ENCODE measurements around the gene GALT.

GALT gene

DNA sequence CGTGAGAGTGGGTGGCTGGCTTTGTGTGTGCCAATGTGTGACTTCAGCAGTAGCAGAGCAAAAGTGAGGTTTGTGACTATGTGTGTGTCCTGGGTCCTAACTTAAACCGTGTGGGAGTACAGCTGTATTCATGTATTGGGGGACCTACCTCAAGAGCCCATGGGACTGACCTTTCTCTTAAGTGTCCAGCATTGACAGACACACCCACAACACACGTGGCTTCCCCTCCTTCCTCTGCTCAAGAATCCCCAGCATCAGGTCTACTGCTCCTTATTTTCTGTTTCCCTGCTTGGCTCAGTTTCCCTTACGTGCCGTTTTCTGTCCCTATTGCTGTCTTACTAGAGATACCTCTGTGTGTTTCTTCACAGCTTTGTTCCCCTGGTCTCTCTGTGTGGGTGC, 6.1 kb downstream of the GALT start:
- DNase-seq: no peak

DNA sequence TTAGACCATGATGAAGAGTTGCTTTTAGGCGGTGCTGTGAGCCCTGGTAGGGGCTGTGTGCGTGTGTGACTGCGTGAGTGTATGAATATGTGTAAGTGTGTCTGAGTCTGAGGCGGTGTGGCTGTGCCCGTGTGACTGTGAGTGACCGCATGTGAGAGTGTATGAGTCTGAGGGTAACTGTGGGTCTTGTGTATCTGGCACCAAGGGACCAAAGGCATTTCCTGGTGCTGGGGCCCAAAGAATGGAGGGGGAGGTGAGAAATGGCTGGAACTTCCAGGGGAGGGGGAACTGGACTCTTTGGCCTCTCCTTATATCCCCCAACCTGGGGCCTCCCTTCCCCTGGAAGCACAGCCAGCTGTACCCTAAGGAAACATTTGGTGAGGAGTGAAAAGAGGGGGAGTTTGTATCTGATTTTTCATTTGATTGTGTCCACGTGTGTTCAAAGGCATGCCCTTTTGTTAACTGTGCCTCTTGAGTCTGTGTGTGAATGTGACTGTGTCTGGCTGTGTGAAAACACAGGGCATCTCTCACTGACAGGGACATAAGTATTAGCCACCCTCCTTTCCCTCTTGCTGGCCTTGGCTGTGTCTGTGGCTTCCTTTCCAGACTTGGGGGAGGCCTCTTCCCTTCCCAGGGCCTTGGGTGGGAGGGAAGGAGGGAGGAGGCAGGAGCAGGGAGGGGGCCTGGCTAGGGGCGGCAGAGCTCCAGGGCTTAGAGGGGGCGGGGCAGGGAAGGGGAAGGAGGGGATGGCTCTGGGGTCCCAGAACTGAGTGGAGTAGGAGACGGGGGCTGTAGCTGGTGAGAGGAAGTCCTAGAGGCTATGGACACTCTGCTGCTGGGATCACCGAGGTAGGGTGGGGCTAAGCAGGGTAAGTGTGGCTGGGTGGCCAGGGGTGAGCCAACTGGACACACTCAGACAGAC, 6.9 kb downstream of the GALT start:
- DNase-seq: peak; percentile 80

DNA sequence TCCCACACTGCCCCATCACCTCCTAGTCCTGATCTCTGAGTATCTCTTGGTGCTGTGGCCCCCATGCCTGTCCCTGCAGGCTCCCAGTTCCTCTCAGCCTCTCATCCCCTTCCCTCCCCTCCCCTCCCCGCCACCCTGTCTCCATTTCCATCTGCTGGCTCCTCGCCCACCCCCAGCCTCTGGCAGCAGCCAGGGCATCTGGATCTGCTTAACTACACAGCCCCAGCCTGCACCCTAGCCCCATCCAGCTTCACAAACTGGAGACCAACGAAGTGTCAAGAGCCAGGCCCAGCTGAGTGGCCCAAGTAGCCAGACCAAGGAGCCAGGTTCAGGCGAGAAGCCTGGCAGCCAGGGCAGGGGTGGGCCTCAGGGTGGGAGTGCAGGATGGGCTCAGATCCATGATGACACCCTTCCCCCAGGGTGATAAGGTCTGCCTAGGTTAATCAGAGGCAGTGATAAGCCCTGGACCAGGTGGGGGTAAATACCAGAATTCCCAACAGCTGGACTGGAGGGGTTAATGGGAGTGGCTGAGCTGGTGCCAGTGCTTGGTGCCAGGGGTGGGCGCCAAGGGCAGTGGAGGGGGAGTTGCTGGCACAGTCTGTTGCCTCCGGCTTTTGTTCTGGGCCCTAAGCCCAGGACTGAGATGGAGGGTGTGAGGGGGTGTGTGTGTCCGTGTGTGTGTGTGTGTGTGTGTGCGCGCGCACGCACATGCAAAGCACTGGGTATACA, 8.0 kb downstream of the GALT start:
- peak; percentile 91 for DNase-seq

DNA sequence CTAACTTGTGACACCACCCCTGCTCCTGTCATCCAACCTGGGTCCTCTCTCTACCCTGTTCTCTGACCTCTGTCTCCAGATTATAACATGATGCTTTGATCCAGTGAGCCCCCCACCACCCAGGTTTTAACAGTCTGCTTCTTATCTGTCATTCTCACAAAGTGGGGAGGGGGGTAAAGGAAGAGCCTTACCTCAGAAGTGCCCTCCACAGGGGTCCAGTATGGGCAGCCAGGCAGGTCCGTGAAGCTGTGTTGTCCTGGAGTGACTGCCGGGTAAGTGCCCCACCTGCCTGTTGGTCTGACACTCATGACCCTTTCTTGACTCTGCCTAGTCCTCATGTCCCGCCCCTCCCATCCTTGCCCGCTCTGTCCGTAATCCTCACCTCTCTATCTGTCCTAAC, 8.9 kb downstream of the GALT start:
- no peak for DNase-seq

DNA sequence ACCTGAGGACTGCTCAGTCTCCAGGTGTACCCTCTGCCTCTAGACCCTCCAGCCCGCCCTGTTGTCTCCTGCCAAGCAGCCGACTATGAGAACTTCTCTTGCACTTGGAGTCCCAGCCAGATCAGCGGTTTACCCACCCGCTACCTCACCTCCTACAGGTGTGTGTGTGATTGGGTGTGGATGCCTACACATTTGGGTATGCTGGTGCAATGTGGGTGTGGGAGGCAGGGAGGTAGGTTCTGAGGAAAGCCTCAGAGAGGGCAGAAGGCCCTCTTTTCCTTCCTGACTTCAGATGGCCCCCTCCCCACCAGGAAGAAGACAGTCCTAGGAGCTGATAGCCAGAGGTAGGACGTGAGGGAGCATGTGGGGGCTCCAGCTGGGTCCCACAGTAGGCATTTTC, 10.5 kb downstream of the GALT start:
- no peak for DNase-seq

DNA sequence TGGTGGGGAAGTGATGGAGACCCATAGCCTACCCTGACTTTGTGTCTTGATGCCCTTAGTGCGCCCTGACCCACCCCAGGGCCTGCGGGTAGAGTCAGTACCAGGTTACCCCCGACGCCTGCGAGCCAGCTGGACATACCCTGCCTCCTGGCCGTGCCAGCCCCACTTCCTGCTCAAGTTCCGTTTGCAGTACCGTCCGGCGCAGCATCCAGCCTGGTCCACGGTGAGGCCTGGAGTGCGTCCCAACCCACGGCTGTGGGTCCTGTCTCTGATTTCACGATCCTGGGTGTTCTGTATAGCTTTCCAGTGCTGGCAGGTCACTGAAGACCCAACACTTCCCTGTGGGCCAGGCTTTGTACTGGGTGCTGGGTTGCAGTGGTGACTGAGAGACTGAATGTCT, 12.0 kb downstream of the GALT start:
- no peak for DNase-seq

DNA sequence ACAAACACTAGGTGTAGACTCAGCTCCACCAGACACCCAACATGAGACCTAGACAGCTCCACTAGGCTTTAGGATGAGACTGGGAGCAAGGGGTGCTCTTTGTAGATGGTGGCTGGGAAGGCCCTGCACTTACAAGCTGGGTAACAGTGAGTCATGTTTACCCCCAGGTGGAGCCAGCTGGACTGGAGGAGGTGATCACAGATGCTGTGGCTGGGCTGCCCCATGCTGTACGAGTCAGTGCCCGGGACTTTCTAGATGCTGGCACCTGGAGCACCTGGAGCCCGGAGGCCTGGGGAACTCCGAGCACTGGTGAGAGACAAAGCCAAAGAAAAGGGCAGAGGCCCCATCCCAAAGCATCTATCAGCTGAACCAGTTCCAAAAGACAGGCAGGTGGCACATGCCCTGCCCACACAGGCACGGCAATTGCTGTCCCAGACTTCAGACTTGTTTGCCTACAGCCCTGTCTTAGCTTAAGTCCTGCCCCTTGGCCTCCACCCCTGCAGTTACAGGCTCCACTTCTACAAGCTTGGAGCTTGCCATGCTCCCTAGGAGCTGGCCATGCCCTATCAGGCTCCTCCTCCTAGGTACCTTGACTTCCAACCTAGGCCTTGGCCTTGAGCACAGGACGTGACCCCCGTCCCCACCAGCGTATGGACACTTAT, 13.2 kb downstream of the GALT start:
- no peak for DNase-seq

DNA sequence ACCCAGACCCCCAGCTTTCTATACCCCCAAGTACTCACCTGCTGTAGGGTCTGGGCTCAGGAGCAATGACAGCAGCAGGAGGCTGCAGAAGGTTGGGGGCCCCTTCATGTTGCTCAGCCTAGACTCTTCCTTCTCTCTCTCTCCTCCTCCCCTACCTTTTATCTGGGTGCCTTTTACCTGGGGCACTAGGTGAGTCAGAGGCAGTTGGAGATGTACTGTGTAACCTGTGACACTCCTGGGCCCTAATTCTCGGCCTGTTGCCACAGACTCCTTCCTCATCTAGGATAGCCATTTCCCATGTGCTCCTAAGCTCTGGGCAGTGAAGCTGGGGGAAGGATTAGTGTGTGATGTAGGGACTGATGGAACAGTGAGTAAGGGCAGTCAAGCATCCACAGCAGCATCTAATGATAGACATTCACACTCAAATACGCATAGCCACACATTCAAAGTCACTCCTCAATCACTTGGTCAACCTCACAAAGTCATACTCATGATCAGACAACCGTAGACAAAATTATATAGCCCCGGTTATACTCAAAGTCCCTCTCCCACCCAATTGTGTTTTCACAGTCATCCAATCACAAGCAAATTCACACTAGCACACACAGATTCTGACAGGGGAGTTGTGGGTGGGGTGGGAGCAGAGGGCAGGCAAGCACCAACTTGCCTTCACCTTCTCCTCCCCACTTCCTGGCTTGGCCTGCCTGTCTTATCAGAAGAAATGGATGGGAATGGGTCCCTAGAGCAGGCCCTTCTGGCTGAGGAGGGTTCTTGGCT, 16.2 kb downstream of the GALT start, which contains the start of gene CCL27:
CCL27 (minus strand) TSS at position 132 of the 777 bp plus-strand sequence; CDS start at position 108, 24 bp downstream.
- DNase-seq: no peak

DNA sequence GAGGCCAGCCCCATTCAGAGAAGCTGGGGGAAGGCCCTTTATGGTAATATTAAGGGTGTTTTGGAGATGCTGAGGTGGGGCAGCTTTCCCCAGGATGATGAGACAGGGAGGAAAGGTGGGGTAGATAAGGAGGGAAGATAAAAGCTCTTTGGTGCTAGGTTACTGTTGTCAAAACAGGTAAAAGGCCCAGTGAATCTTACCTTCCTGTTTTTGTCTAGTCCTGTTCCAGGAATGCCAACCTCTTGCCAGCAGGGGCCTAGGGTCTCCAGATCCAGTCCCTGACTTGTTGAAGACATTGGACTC, 16.8 kb downstream of the GALT start:
- DNase-seq: no peak

DNA sequence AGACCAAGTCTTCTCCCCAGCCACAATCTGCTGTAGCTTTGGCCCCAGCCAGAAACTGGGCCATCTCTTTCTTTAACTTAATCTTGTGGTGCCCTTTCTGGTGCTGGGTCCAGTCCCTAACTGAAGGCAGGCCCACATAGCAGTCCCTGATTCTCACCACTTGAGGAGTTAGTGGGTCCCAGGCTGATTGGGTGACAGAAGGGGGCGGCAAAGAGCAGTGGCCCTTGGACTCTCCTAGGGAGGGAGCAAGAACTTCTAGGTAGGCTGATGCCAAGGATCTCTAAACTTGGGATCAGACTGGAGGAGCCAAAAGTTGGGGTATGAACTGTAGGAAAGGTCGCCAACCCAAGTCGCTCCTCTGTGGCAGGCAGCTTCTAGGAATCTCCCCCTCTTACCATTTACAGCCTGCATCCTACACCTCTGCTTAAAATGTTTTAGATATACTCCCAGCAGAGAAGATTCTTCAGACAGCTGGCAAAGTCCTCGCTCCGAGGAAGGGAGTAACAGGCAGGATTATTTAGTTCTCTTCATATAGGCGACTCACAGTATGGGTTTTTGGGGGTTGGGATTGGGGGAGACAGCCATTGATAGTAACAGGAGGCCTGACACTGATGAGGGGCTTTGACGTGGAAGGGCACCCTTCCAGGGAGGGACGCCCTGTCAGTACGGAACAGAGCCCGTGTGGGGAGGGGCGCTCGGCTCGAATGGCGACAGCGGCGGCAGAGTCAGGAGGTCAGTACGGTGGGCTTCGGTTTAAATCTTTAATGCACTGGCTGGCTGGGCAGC, 18.0 kb downstream of the GALT start:
- DNase-seq: peak; percentile 77

DNA sequence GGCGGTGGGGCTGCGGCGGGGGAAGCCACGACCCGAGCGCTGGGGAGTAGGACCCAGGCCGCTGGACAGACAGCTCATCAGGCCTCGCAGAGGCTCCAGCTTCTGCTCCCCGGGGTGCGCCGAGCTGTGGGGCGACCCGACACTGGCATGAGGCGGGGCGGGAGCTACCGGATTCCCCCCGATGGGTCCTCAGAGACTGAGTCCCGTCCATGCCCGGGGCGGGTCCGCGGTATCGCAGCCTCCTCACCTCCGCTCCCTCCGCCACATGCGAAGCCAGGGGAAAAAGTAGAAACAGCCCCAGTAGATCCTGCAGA, 18.5 kb downstream of the GALT start:
- DNase-seq: no peak

DNA sequence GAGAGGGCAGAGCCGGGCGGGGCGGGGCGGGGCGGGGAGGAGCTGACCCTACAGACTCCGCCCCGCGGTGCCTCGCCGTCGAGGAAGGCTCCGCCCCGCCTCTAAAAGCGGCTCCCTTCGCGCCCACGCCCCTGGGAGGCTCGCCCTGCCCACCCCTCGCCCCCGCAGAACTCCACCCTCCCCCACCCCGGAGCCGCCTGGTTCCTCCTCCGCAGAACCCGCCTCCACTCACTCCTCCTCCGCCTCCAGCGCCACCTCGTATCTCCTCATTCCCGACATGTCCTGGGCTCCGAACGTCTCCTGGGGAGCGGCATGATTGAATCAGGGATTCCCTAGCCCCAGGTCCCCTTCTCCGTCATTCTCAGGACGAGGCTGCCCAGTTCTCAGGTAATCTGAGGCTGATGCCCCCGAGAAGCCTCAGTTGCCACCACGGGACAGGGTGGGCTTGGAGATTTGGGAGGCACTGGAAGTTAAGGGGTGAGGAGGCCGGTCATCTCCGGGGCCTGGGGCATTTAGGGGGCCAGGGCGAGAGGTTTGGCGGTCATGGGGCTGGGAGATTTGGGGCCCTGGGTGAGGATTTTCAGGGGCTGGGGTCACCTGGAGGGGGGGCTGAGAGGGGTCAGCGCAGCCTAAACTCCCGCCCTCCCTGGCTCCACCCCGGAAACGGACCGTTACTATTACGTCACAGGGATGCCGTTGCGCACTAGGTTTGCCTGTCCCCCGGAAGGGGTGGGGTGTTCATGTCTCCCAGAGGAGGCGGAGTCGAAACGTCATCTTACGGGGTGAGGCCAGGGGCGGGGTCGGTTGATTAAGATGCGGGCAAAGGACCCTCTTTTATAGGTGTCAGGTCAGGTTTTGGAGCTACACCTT, 19.1 kb downstream of the GALT start:
- DNase-seq: peak; percentile 96

DNA sequence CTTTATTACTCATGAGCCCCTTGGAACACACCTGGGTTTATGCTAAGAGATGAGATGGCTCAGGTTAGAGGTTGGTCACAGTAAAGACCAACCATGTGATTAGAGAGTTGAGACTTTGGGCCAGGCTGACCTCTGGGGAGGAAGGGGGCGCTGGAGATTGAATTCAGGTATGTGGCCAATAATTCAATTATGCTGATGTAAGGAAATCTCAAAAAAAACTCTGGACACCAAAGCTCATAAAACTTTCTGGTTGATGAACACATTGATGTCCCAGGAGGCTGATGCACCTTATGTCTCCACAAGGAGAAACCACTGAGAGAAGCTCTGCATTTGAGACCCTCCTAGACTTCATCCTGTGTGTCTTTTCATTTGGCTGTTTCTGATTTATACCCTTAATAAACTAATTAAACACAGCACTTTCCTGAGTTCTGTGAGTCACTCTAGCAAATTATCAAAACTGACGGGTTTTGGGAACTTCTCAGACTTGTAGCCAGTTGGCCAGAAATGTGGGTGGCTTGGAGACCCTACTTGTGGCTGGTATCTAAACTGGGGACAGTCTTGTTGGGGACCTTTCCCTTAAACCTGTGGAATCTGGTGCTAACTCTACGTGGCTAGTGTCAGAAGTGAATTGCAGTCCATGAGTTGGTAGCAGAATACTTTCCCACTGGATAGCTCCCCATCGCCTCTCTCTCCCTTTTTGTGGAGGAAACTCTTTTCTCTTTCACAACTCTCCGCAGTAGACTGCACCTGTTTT, 23.5 kb downstream of the GALT start:
- no peak for DNase-seq

DNA sequence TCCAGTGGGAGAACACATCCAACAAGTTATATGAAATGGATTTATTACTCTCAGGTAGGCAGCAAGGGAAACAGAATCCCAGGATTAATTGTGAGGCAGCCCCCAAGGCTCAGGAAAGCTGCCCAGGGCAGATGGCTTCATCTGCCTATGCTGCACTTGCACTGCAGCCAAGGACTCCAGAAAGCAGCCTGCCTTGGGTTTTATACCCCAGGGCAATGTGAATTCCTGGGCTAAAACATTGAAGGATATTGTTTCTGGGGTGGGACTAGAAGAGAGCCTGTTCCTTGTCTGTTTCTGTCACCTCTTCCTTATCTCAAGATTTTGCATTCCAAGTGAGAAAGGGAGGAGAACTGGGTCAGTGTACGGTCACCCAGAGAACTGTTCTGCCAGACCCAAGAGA, 24.8 kb downstream of the GALT start:
- no peak for DNase-seq

DNA sequence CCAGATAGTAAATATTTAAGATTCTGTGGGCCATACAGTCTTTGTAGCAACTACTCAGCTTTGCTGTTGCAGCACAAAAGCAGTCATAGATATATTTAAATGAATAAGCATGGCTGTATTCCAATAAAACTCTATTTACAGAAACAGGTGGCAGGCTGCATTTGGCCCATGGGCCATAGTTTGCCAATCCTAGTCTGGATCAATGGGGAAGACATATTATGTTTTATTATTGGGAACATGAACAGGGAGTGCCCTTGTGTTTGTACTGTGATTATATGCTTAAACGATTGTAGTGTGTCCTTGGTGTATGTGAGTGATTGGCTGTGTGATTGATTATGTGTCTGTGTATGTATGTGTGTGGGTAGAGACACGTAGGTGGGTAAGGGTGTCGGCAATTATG, 28.0 kb downstream of the GALT start:
- DNase-seq: no peak

DNA sequence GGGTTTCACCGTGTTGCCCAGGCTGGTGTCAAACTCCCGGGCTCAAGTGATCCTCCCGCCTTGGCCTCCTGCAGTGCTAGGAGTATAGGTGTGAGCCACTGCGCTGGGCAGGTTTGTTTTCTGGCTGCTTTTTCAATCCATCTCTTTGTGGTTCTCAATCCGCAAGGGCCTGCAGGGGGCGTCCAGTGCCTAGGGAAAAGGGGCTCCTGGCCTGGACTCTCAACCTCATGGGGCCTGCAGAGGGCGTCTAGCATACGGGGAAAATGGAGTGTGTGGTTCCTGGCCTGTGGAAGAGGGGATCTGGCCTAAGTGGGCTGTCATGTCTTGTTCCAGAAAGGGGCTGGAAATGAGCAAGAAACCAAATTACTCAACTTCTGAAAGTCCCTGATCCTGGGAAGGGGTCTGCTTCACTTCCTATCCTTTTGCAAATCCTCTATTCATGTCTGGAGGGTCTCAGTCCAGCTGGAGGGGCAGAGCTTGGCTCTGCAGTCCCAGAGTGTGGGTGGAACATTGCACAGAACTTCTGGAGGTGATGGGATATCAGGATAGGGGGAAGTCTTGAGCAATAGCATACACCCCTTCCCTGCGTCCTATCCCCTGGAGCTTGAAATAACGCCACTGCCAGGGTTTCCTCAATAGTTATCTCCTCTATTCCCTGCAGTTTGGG, 28.7 kb downstream of the GALT start:
- DNase-seq: peak; percentile 78

DNA sequence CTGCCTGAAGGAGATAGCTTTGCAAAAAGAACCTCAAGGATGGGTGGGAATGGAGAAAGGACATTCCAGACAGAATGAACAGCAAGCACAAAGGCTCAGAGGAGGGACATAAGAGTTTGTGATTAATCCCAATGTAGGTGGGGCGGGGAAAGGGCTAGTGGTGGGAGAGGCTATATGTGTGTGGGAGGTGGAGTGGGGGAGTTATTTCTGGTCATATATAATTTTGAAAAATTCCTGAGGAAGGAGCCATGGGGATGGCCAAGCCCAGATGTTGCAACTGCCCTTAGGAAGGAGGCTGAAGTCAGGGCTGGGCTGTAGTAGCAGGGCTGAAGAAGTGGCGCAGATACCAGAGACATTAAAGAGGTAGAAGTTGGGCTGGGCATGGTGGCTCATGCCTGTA, 29.4 kb downstream of the GALT start:
- DNase-seq: no peak

DNA sequence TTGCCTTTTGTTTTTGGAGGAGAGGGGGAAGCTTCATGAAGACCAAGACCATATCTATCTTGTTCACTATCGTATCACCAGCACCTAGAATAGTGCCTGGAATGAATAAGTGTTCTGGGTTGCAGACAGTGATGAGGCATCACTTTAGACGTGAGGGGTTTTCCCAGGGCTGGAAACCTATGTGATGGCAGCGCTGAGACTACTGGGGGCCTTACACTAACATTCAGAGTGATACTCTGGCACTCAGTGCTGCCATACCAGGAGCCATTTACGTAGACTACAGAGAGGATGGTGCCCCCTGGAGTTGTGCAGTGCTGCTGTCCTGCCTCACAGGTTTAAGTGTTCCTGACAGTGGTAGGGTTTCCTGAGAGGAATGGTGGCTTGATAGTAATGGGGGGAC, 37.7 kb downstream of the GALT start:
- no peak for DNase-seq

DNA sequence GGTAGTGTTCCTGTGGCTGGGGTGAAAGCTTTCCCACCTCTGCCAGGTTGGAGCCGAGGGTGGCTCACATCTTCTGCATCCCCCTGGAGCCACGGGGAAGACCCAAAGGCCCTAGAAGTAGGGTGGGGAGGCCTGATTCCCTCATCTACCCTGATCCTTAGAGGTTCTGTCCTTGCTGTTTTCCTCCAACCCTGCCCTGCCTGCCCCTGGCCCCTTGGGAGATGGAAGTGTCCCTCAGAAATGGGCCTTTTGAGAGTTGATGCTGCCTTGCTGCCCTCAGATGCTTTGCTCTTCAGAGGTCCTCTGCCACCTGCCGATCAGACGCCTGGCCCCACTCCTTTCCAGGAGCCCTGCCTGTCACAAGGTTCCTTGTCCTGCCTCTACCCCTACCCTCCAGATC, 38.3 kb downstream of the GALT start:
- DNase-seq: no peak

DNA sequence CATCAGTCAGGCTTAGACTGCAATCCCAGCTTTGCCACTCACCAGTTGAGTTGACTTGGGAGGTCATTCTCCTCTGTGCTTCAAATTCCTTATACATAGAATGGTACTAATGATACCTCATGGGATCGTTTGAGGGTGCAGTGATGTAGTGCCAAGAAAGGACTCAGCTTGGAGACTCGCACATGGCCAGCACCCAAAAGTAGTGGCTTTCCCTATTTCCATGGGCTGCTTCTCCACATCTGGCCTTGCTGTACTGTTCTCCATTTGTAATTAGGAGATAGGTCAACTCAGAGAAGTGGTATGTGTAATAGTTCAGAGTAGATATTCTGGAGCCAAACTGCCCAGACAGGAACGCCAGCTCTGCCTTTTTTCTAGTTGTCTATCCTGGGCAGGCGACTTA, 39.1 kb downstream of the GALT start:
- DNase-seq: no peak
